ENCODE results near the gene ADCY2. TPM values are rescaled to one million over a fixed set of nuclear protein-coding genes. Genes with fewer than 3 reads are reported as not detected.

ADCY2 gene
- total RNA-seq, 1 experiment from 2014 or later, result not detected

DNA sequence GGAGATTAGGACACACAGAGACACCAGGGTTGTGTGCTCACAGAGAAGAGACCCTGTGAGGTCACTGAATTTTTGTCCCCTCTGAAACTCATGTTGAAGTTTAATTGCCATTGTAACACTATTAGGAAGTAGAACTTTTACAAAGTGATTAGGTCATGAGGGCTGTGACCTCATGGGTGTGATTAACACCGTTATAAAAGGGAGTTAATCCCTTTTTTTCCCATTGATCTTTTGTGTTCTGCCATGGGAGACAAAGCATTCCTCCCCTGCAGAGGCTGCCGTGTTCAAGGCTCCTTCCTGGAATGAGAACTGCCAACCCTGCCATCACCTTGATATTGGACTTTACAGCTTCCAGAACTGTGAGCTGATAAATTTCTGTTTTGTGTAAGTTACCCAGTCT lies 221.0 kb downstream of the ADCY2 start:
- Mint-ChIP-seq H3K4me3 (ENCODE audit: unreplicated experiment) (no peak overlapping the region), H3K27me3 (ENCODE audit: insufficient read depth, unreplicated experiment) (peaks cover 17% of the 10 kb centered on the region), H3K36me3 (ENCODE audit: insufficient read depth, unreplicated experiment) (no peaks in the 10 kb centered on the region), H3K27ac (ENCODE audit: low read depth, unreplicated experiment) (no peak overlapping the region), H3K4me1 (ENCODE audit: insufficient read depth, unreplicated experiment) (no peaks in the 10 kb centered on the region), H3K9me3 (ENCODE audit: unreplicated experiment) (no peaks in the 10 kb centered on the region)
- intact Hi-C loops (cut with micrococcal nuclease), result no loop called here
- no peak for DNase-seq (ENCODE audit: unreplicated experiment)
- BruUV-seq (replicated peaks), result no TSS peak
- TF ChIP-seq, protein P1, sequence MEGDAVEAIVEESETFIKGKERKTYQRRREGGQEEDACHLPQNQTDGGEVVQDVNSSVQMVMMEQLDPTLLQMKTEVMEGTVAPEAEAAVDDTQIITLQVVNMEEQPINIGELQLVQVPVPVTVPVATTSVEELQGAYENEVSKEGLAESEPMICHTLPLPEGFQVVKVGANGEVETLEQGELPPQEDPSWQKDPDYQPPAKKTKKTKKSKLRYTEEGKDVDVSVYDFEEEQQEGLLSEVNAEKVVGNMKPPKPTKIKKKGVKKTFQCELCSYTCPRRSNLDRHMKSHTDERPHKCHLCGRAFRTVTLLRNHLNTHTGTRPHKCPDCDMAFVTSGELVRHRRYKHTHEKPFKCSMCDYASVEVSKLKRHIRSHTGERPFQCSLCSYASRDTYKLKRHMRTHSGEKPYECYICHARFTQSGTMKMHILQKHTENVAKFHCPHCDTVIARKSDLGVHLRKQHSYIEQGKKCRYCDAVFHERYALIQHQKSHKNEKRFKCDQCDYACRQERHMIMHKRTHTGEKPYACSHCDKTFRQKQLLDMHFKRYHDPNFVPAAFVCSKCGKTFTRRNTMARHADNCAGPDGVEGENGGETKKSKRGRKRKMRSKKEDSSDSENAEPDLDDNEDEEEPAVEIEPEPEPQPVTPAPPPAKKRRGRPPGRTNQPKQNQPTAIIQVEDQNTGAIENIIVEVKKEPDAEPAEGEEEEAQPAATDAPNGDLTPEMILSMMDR (IDR thresholded peaks at IDR 0.05; ENCODE audit: unreplicated experiment), result no peak
- CTCF ChIA-PET, result no interaction called here
- POLR2A ChIA-PET, result no interaction called here

DNA sequence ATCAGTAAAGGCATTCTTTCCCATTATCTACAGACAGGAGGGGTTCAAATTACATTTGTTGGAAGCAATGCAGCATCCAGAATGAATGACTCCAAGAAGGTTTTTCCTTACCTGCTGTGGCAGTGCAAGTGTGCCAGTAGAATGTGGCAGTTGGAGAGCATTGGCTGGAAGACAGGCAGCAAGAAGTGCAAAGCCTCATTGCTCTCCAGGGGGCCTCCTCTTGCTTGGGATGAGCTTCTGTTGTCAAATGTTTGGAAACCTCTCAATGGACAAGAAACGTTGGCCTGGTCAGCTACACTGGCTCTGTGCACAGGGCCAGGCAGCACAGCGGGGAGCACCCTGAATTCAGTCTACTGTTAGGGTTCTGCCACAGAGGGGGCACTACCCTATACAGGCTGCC lies 226.6 kb downstream of the ADCY2 start:
- BruUV-seq (replicated peaks), result no TSS peak
- CTCF ChIA-PET, result no interaction called here
- Mint-ChIP-seq H3K4me1 (ENCODE audit: insufficient read depth, unreplicated experiment) (no peaks in the 10 kb centered on the region), H3K27ac (ENCODE audit: low read depth, unreplicated experiment) (no peak overlapping the region), H3K4me3 (ENCODE audit: unreplicated experiment) (no peak overlapping the region), H3K27me3 (ENCODE audit: insufficient read depth, unreplicated experiment) (peaks cover 33% of the 10 kb centered on the region), H3K9me3 (ENCODE audit: unreplicated experiment) (peaks cover 5% of the 10 kb centered on the region), H3K36me3 (ENCODE audit: insufficient read depth, unreplicated experiment) (no peaks in the 10 kb centered on the region)
- POLR2A ChIA-PET, result no interaction called here
- TF ChIP-seq, protein P1 (IDR thresholded peaks at IDR 0.05; ENCODE audit: unreplicated experiment), result no peak
- DNase-seq (ENCODE audit: unreplicated experiment), result no peak
- intact Hi-C loops (cut with micrococcal nuclease), result no loop called here

DNA sequence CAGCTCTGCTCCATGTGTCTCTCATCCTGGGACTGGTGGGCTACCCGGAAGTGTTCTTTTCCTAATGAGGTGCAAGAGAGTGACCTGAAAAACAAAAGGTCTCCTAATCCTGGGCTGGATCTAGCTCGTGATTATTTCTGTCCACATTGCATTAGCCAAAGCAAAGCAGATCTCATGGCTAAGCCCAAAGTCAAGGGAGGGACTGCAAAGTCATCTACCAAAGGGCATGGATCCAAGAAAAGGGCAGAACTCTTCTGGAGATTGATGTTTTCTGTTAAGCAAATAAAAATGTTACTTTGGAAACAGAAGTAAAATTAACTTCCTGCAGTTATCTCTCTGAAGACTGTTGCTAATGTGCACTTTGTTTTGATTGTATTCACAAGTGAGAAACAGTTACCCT lies 229.8 kb downstream of the ADCY2 start:
- ChIA-PET CTCF (interaction anchor here (0.6 kb wide), 1 partner anchor 593 kb away, joined by 3 read pairs; no protein-coding TSS in a partner anchor), POLR2A (interaction anchor here (0.6 kb wide), 1 partner anchor 21 kb away, joined by 3 read pairs; no protein-coding TSS in a partner anchor)
- no peak for DNase-seq (ENCODE audit: unreplicated experiment)
- H3K4me1 Mint-ChIP-seq (ENCODE audit: insufficient read depth, unreplicated experiment), result no peaks in the 10 kb centered on the region
- no peak overlapping the region for H3K27ac Mint-ChIP-seq (ENCODE audit: low read depth, unreplicated experiment)
- H3K4me3 Mint-ChIP-seq (ENCODE audit: unreplicated experiment), result no peak overlapping the region
- H3K9me3 Mint-ChIP-seq (ENCODE audit: unreplicated experiment), result peaks cover 5% of the 10 kb centered on the region
- intact Hi-C loops (cut with micrococcal nuclease), result no loop called here
- TF ChIP-seq, protein P1 (IDR thresholded peaks at IDR 0.05; ENCODE audit: unreplicated experiment), result no peak
- no TSS peak for BruUV-seq (replicated peaks)
- no peaks in the 10 kb centered on the region for H3K36me3 Mint-ChIP-seq (ENCODE audit: insufficient read depth, unreplicated experiment)
- H3K27me3 Mint-ChIP-seq (ENCODE audit: insufficient read depth, unreplicated experiment), result peaks cover 41% of the 10 kb centered on the region

DNA sequence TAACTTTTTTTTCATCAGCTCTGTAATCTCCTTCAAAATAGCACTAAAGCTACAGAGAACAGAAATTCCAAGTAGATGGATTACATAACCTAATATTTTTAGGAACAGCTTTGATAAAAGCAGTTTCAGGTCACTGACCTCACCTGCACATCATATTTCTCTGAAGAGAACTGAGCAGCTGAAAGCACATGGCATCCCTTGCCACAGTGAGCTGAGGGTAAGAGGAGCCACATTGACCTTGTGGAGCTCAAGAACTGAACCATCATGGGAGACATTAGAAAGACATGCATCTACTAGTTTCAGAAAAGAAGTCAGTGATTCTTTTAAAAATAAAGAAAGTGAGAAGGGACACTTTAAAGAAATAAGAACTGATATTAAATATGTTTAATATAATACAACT lies 232.3 kb downstream of the ADCY2 start:
- H3K4me1 Mint-ChIP-seq (ENCODE audit: insufficient read depth, unreplicated experiment), result no peaks in the 10 kb centered on the region
- H3K9me3 Mint-ChIP-seq (ENCODE audit: unreplicated experiment), result peaks cover 5% of the 10 kb centered on the region
- no peaks in the 10 kb centered on the region for H3K36me3 Mint-ChIP-seq (ENCODE audit: insufficient read depth, unreplicated experiment)
- CTCF ChIA-PET, result no interaction called here
- POLR2A ChIA-PET, result no interaction called here
- intact Hi-C loops (cut with micrococcal nuclease), result no loop called here
- DNase-seq (ENCODE audit: unreplicated experiment), result no peak
- H3K27ac Mint-ChIP-seq (ENCODE audit: low read depth, unreplicated experiment), result no peak overlapping the region
- no peak overlapping the region for H3K4me3 Mint-ChIP-seq (ENCODE audit: unreplicated experiment)
- BruUV-seq (replicated peaks), result no TSS peak
- peaks cover 62% of the 10 kb centered on the region for H3K27me3 Mint-ChIP-seq (ENCODE audit: insufficient read depth, unreplicated experiment)
- TF ChIP-seq, protein P1 (IDR thresholded peaks at IDR 0.05; ENCODE audit: unreplicated experiment), result no peak

Measured in MCF 10A (cell line).